Measurements from ENCODE around the gene ADGRF1. TPM values are rescaled to one million over a fixed set of nuclear protein-coding genes. Genes with fewer than 3 reads are reported as not detected.

ADGRF1 gene
- total and polyA plus RNA-seq, 2 donors (not counting 3 experiments of a cell fraction or from before 2014, with no cell fraction given), result not detected

DNA sequence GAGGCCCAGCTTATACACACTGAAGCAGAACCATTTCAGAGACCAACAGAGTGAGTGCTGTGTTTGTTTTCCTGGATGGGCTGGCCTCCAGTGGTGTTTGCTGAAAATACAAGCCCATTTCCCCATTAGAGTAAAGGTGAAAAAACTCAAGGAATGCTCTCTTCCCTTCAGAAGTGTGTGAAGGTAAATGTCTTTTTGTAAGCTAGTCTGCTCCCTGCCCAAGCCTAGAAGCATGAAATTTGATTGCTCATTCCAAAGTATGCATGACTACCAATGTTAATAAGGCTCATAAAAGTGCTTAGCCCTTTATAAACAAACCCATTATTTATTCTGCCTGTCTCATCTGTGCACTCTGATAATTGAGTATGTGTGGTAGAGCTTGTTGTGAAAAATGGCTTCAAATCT lies 59.1 kb downstream of the ADGRF1 start:
- Histone ChIP-seq H3K4me3 (replicated peaks in 1 of 3; ENCODE audit: insufficient read depth in 1 of 3, low read depth in 1 of 3, low read length in 3 of 3) (no peak overlapping the region), H3K9ac (replicated peaks; ENCODE audit: extremely low read depth, insufficient read depth, low read length) (no peak overlapping the region), H3K36me3 (ENCODE audit: control insufficient read depth in 2 of 2, extremely low read depth in 1 of 2, insufficient read depth in 2 of 2, low read length in 2 of 2) (no peaks in the 10 kb centered on the region), H3K79me2 (ENCODE audit: control insufficient read depth, insufficient read depth, low read length) (no peaks in the 10 kb centered on the region), H3K4me2 (ENCODE audit: insufficient read depth, low read length) (no peak overlapping the region), H4K20me1 (replicated peaks; ENCODE audit: control insufficient read depth, extremely low read depth, insufficient read depth, low read length) (no peaks in the 10 kb centered on the region), H3K27me3 (ENCODE audit: control insufficient read depth in 2 of 2, insufficient read depth in 2 of 2, low read length in 2 of 2) (no peaks in the 10 kb centered on the region), H3K9me3 (replicated peaks; ENCODE audit: control insufficient read depth, insufficient read depth, low read length) (no peaks in the 10 kb centered on the region), H3K27ac (ENCODE audit: insufficient read depth, low read depth, low read length) (no peak overlapping the region), H3K9me1 (replicated peaks; ENCODE audit: control insufficient read depth, extremely low read depth, insufficient read depth, low read length) (no peaks in the 10 kb centered on the region), H2AFZ (ENCODE audit: low read depth, low read length) (no peak overlapping the region), H3K4me1 (ENCODE audit: control insufficient read depth, extremely low read depth, insufficient read depth, low read length) (peaks cover 19% of the 10 kb centered on the region)
- FAIRE-seq (no peak), DNase-seq (ENCODE audit: low read depth, low spot score) (peak; percentile 27)
- TF ChIP-seq, protein P1, sequence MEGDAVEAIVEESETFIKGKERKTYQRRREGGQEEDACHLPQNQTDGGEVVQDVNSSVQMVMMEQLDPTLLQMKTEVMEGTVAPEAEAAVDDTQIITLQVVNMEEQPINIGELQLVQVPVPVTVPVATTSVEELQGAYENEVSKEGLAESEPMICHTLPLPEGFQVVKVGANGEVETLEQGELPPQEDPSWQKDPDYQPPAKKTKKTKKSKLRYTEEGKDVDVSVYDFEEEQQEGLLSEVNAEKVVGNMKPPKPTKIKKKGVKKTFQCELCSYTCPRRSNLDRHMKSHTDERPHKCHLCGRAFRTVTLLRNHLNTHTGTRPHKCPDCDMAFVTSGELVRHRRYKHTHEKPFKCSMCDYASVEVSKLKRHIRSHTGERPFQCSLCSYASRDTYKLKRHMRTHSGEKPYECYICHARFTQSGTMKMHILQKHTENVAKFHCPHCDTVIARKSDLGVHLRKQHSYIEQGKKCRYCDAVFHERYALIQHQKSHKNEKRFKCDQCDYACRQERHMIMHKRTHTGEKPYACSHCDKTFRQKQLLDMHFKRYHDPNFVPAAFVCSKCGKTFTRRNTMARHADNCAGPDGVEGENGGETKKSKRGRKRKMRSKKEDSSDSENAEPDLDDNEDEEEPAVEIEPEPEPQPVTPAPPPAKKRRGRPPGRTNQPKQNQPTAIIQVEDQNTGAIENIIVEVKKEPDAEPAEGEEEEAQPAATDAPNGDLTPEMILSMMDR (IDR thresholded peaks at IDR 0.05; ENCODE audit: extremely low read depth in 1 of 2, insufficient read depth in 1 of 2, low read depth in 1 of 2, low read length in 2 of 2), result no peak
- TF ChIP-seq MYC (IDR thresholded peaks at IDR 0.05; ENCODE audit: low read depth, low read length) (no peak), GATA2 (IDR thresholded peaks at IDR 0.05; ENCODE audit: insufficient read depth, insufficient read length, low read depth, low read length) (no peak), POLR2A (IDR thresholded peaks at IDR 0.05; ENCODE audit: low read depth, low read length) (no peak), EZH2 (IDR thresholded peaks at IDR 0.05; ENCODE audit: borderline replicate concordance, low read depth, low read length, severe bottlenecking) (no peak), JUN (IDR thresholded peaks at IDR 0.05; ENCODE audit: borderline replicate concordance, insufficient read depth, insufficient read length, low read depth) (no peak), FOS (IDR thresholded peaks at IDR 0.05; ENCODE audit: borderline replicate concordance, insufficient read depth, low read length) (no peak), POLR2AphosphoS5 (IDR thresholded peaks at IDR 0.05; ENCODE audit: insufficient read depth, low read depth, low read length) (no peak)
- TF ChIP-seq, protein P2, sequence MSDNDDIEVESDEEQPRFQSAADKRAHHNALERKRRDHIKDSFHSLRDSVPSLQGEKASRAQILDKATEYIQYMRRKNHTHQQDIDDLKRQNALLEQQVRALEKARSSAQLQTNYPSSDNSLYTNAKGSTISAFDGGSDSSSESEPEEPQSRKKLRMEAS (IDR thresholded peaks at IDR 0.05; ENCODE audit: insufficient read depth, insufficient read length), result no peak
- intact Hi-C loops (cut with micrococcal nuclease), result no loop called here
- no TSS peak for BruUV-seq (replicated peaks)
- dilution Hi-C loops (cut with MboI; ENCODE audit: extremely low pct_ligation_motif_present, low sequenced_read_pairs), result no loop called here
- ChIA-PET POLR2A (no interaction called here), CTCF (interaction anchor here (0.8 to 1.2 kb wide), 2 partner anchors 10 to 134 kb away, joined by 3 to 4 read pairs; no protein-coding TSS in a partner anchor)
